Vagina (tissue), 2 donors: Measurements from ENCODE around the gene MLYCD. TPM values are rescaled to one million over a fixed set of nuclear protein-coding genes. Genes with fewer than 3 reads are reported as not detected.

Source experiments
- DNase-seq, 2 donors: peaks; one replicate each; pipeline ENCODE4 v3.0.0-alpha.2; 2017; ENCODE audit errors: extremely low spot score in 2 of 2
- H3K27ac ChIP-seq: fragments of 200-600 bp; sonication (generic); one replicate; pipeline ENCODE4 v1.5.1; 2019
- H3K27me3 ChIP-seq: fragments of 200-600 bp; sonication (generic); one replicate; pipeline ENCODE4 v1.5.1; 2019
- H3K36me3 ChIP-seq, 2 donors: fragments of 200-600 bp; sonication (generic); one replicate each; pipeline ENCODE4 v1.5.1; 2017 to 2019
- H3K4me1 ChIP-seq: fragments of 200-600 bp; sonication (generic); one replicate; pipeline ENCODE4 v1.5.1; 2019
- H3K4me3 ChIP-seq, 2 donors: fragments of 200-600 bp; sonication (generic); 1 replicate in 1 of 2; 2 replicates in 1 of 2; pipeline ENCODE4 v1.5.1; 2016 to 2019
- H3K9me3 ChIP-seq: fragments of 200-600 bp; sonication (generic); one replicate; pipeline ENCODE4 v1.5.1; 2019
- CTCF ChIP-seq, 3 experiments: fragments of 450-650 bp in 2 of 3; fragments of 200-600 bp in 1 of 3; sonication (generic) in 1 of 3; IDR thresholded peaks; one replicate each; pipeline ENCODE4 v1.5.1; 2017 to 2019; ENCODE audit warnings: antibody characterized with exemption in 3 of 3, mild to moderate bottlenecking in 2 of 3, moderate library complexity in 2 of 3
- POLR2A ChIP-seq, 2 donors: fragments of 450-650 bp; IDR thresholded peaks; one replicate each; pipeline ENCODE4 v1.6.1; 2017; ENCODE audit warnings: antibody characterized with exemption in 2 of 2, mild to moderate bottlenecking in 2 of 2, moderate library complexity in 2 of 2
- POLR2AphosphoS5 ChIP-seq, 2 donors: sonication (generic); formaldehyde crosslinking; IDR thresholded peaks; one replicate each; pipeline ENCODE4 v1.9.0; 2017; ENCODE audit warnings: antibody characterized with exemption in 2 of 2, mild to moderate bottlenecking in 2 of 2, low read depth in 1 of 2; ENCODE audit not compliant: insufficient read depth in 1 of 2
- intact Hi-C: fragments of 100-400 bp; cut with DNase I; formaldehyde crosslinking; loops from one replicate; pipeline ENCODE4 v1.15.1; 2023
- total RNA-seq: library from RNA; depleted of rRNA; stranded (reverse); fragments of >200 nt; gene quantifications from one replicate; pipeline ENCODE4 v1.2.3, GENCODE V29; 2016

The MLYCD gene
- total RNA-seq, 1 donor from 2014 or later, result 8.8 TPM

- intact Hi-C loops, result loop anchor here (10.0 kb wide), 1 partner anchor 217 kb away; no protein-coding TSS in a partner anchor
- H3K27me3 ChIP-seq, result no peaks in the 10 kb centered on the region
- no peak overlapping the region for H3K27ac ChIP-seq
- peaks cover 20% of the 10 kb centered on the region for H3K4me1 ChIP-seq
- DNase-seq, result no peak
- no peaks in the 10 kb centered on the region for H3K9me3 ChIP-seq
- H3K36me3 ChIP-seq, result peaks cover 0 to 16% of the 10 kb centered on the region in 2 donors
- no peak overlapping the region for H3K4me3 ChIP-seq
- TF ChIP-seq POLR2AphosphoS5 (IDR thresholded peaks at IDR 0.05; ENCODE audit: insufficient read depth in 1 of 2, low read depth in 1 of 2), result no peak
- TF ChIP-seq POLR2A (IDR thresholded peaks at IDR 0.05), result no peak
- no peak for TF ChIP-seq CTCF (IDR thresholded peaks at IDR 0.05)
Observed at GRCh38 chr16:83958137-83958845, 59.4 kb downstream of the MLYCD start.

- Histone ChIP-seq H3K36me3 (peaks cover 0 to 16% of the 10 kb centered on the region in 2 donors), H3K4me1 (peaks cover 13% of the 10 kb centered on the region), H3K27ac (no peak overlapping the region), H3K4me3 (no peak overlapping the region), H3K27me3 (no peaks in the 10 kb centered on the region), H3K9me3 (no peaks in the 10 kb centered on the region)
- DNase-seq, result no peak
- TF ChIP-seq CTCF (IDR thresholded peaks at IDR 0.05), result no peak
- no peak for TF ChIP-seq POLR2AphosphoS5 (IDR thresholded peaks at IDR 0.05; ENCODE audit: insufficient read depth in 1 of 2, low read depth in 1 of 2)
- no peak for TF ChIP-seq POLR2A (IDR thresholded peaks at IDR 0.05)
- intact Hi-C loops, result loop anchor here (10.0 kb wide), 1 partner anchor 216 kb away; no protein-coding TSS in a partner anchor
Observed at GRCh38 chr16:83958846-83959565, 60.1 kb downstream of the MLYCD start.

- intact Hi-C loops, result loop anchor here (10.0 kb wide), 3 partner anchors 105 to 525 kb away; no protein-coding TSS in a partner anchor
- peaks cover 0 to 16% of the 10 kb centered on the region in 2 donors for H3K36me3 ChIP-seq
- TF ChIP-seq POLR2AphosphoS5 (IDR thresholded peaks at IDR 0.05; ENCODE audit: insufficient read depth in 1 of 2, low read depth in 1 of 2) (no peak), POLR2A (IDR thresholded peaks at IDR 0.05) (no peak), CTCF (IDR thresholded peaks at IDR 0.05) (no peak)
- H3K27me3 ChIP-seq, result no peaks in the 10 kb centered on the region
- peaks cover 5% of the 10 kb centered on the region for H3K4me1 ChIP-seq
- no peak overlapping the region for H3K4me3 ChIP-seq
- H3K27ac ChIP-seq, result no peak overlapping the region
- DNase-seq, result no peak
- H3K9me3 ChIP-seq, result no peaks in the 10 kb centered on the region
Observed at GRCh38 chr16:83959656-83960434, 60.9 kb downstream of the MLYCD start.

GRCh38 chr16:83960521-83961249, 61.8 kb downstream of the MLYCD start:
- Histone ChIP-seq H3K27me3 (no peaks in the 10 kb centered on the region), H3K9me3 (no peaks in the 10 kb centered on the region), H3K36me3 (peaks cover 0 to 16% of the 10 kb centered on the region in 2 donors), H3K4me1 (no peaks in the 10 kb centered on the region), H3K27ac (no peak overlapping the region), H3K4me3 (no peak overlapping the region)
- no peak for DNase-seq
- intact Hi-C loops, result loop anchor here (10.0 kb wide), 2 partner anchors 104 to 524 kb away; no protein-coding TSS in a partner anchor
- TF ChIP-seq POLR2AphosphoS5 (IDR thresholded peaks at IDR 0.05; ENCODE audit: insufficient read depth in 1 of 2, low read depth in 1 of 2), result no peak
- TF ChIP-seq POLR2A (IDR thresholded peaks at IDR 0.05), result no peak
